Ishikawa (cell line): Measurements from ENCODE around the gene PIEZO1.

Experiments used
- CEBPB ChIP-seq: IDR thresholded peaks from 2 replicates; pipeline ENCODE4 v1.6.1; 2012
- CREB1 ChIP-seq: IDR thresholded peaks from 2 replicates; pipeline ENCODE4 v1.6.1; 2012; ENCODE audit warnings: low read depth
- EGR1 ChIP-seq: IDR thresholded peaks from 2 replicates; pipeline ENCODE4 v1.6.1; 2012
- EP300 ChIP-seq: IDR thresholded peaks from 2 replicates; pipeline ENCODE4 v1.6.1; 2012; ENCODE audit warnings: borderline replicate concordance
- FOXM1 ChIP-seq: IDR thresholded peaks from 2 replicates; pipeline ENCODE4 v1.6.1; 2012; ENCODE audit warnings: low read depth, borderline replicate concordance
- MAX ChIP-seq: IDR thresholded peaks from 2 replicates; pipeline ENCODE4 v1.6.1; 2012
- NFIC ChIP-seq: IDR thresholded peaks from 2 replicates; pipeline ENCODE4 v1.6.1; 2012
- RAD21 ChIP-seq: IDR thresholded peaks from 2 replicates; pipeline ENCODE4 v1.6.1; 2012; ENCODE audit warnings: low read depth
- REST ChIP-seq: IDR thresholded peaks from 2 replicates; pipeline ENCODE4 v1.6.1; 2012; ENCODE audit warnings: low read depth, mild to moderate bottlenecking
- TAF1 ChIP-seq: IDR thresholded peaks from 2 replicates; pipeline ENCODE4 v1.6.1; 2012; ENCODE audit warnings: low read depth, mild to moderate bottlenecking
- TCF12 ChIP-seq: IDR thresholded peaks from 2 replicates; pipeline ENCODE4 v1.6.1; 2012; ENCODE audit warnings: low read depth
- TEAD4 ChIP-seq: IDR thresholded peaks from 2 replicates; pipeline ENCODE4 v1.6.1; 2012
- USF1 ChIP-seq: IDR thresholded peaks from 2 replicates; pipeline ENCODE4 v1.6.1; 2012
- YY1 ChIP-seq: IDR thresholded peaks from 2 replicates; pipeline ENCODE4 v1.6.1; 2012; ENCODE audit warnings: low read depth
- ZBTB7A ChIP-seq: IDR thresholded peaks from 2 replicates; pipeline ENCODE4 v1.6.1; 2012; ENCODE audit warnings: low read depth

Gene PIEZO1

GRCh38 chr16:88702371-88703210, 82.4 kb downstream of the PIEZO1 start:
- TF ChIP-seq USF1 (no peak), TEAD4 (no peak), ZBTB7A (no peak), EGR1 (no peak), TAF1 (no peak), NFIC (no peak), YY1 (no peak), REST (no peak), CREB1 (no peak), RAD21 (no peak), MAX (no peak), EP300 (no peak), TCF12 (no peak), CEBPB (no peak), FOXM1 (no peak)

- TF ChIP-seq TEAD4: no peak
- TF ChIP-seq TAF1: no peak
- no peak for TF ChIP-seq USF1
- no peak for TF ChIP-seq REST
These were observed 83.2 kb downstream of the PIEZO1 start for GRCh38 chr16:88701581-88702370.

- TF ChIP-seq RAD21: no peak
- no peak for TF ChIP-seq YY1
- no peak for TF ChIP-seq TEAD4
- TF ChIP-seq CREB1: no peak
- TF ChIP-seq EGR1: no peak
These were observed 84.2 kb downstream of the PIEZO1 start for GRCh38 chr16:88700636-88701482.

GRCh38 chr16:88700322-88700635, 84.7 kb downstream of the PIEZO1 start:
- no peak for TF ChIP-seq MAX
- no peak for TF ChIP-seq YY1
- TF ChIP-seq TCF12: no peak

- TF ChIP-seq EP300 (no peak), CEBPB (no peak), NFIC (no peak), TAF1 (no peak)
These were observed 85.8 kb downstream of the PIEZO1 start for GRCh38 chr16:88699180-88699579.

GRCh38 chr16:88698646-88699045, 86.4 kb downstream of the PIEZO1 start:
- no peak for TF ChIP-seq RAD21
- TF ChIP-seq USF1: no peak
- TF ChIP-seq FOXM1: no peak
- no peak for TF ChIP-seq TCF12
- TF ChIP-seq EP300: no peak
- no peak for TF ChIP-seq CREB1
- no peak for TF ChIP-seq REST
- TF ChIP-seq CEBPB: no peak
